GM21390 (cell line): ENCODE results near the gene AQP11.

Source experiments
- ATAC-seq: cut with Tn5 transposase; IDR thresholded peaks from one replicate; pipeline ENCODE4 v1.9.1; 2021; ENCODE audit not compliant: unreplicated experiment

The AQP11 gene

DNA sequence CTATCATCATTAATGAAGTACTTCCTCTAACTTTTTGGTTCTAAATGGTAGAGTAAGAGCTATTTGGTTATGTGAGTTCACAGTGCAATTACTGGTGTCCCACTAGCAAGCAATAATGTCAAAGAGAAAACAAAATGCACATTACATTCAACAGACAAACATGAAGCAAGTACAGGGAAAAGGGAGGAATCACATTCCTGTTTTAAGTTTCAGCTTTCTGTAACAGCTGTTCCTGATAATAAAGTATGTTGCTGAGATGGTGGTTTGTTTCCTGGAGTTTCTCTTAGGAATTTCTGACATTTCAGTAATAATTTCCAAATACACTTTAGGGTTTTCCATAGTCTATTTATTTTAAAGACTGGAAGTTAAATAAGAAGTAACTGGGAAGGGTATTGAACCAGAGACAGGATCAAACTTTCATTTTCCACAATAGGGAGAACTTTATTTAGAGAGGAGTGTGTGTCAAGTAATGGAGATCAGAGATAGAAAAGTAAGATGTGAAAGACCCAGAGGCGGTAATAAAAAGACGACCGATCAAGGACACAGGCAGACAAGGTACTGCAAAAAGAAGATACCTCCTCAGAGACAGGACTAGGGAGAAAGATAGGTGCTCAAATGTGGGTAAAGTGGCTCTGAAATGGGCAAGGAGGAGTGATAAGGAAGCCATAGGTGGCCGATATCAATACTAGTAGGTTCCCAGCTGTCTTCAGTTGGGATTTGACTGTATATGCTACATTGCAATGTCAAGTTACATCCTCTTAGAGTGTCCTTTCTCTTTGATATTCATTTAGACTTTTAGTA is 68.7 kb downstream of the AQP11 start:
- no peak for ATAC-seq
